Activated CD8-positive, alpha-beta memory T cell treated with anti-CD3 and anti-CD28 coated beads, Interleukin-2, amount 50 U/mL, for 24 hours (primary cell): ENCODE results near the gene SLC24A3.

ENCODE experiments used
- DNase-seq: peaks from one replicate; pipeline ENCODE4 v3.0.0-alpha.2; 2020; ENCODE audit errors: extremely low read depth

The SLC24A3 gene

DNA sequence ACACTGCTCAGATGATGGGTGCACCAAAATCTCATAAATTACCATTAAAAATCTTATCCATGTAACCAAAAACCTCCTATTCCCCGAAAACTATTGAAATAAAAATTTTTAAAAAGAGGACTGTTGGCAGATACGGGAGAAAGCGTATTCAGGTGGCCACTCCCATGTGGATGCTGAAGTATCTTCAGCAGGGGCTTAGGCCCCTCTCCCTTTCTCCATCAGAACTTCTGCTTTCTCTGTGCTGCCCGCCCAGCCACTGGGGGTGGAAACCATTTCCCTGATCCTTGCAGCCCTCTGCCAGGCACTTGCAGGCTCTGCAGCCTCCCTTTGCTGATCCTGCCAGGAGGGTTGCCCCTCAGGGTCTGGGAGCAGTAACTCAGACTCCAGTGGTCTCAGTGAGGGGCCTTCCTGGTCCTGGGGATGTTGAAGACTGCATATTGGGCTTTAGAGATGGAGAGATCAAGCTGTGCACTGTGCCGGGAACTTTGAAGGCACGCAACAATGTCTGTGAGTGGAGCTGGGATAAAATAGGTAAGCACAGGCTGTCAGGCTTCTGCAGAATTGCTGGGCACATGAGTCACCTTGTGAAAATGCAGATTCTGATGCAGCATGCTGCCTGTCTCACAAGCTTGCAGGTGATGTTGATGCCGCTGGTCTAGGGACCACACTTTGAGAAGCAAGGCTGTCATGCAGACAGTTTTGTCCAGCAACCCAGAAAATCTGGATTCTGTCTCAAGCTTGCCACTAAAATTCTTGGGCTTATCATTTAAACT lies 59.6 kb downstream of the SLC24A3 start:
- DNase-seq, result no peak

- no peak for DNase-seq
Measured at GRCh38 chr20:19272976-19273654, 60.7 kb downstream of the SLC24A3 start.

- no peak for DNase-seq
Measured at GRCh38 chr20:19274001-19274400, 61.6 kb downstream of the SLC24A3 start.

DNA sequence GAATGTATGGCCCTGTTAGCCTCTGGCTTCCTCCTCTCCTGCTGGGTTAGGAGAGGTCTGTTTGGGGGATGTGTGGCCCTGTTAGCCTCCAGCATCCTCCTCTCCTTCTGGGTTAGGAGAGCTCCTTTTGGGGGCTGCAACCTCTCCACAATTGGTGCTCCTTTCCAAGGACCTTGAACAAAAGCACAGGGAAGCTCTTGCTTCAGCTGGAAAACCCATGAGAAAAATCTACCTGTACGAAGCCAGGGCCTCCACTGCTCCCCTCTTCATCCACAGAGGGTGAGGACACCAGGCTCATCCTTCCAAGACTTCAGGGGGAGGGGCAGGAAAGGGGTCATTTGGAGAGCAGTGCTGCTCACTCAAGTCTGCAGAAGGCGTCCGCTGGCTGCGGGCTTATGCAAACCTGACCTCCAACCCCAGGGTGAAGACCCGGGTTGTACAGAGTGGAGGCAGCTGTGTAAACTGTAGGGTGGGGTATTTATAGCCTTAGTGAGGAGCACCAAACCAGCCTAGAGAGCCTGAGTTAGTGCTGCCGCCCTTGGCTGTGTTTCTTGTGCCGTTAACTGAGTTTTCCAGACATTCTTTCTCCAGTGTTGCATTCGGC lies 62.1 kb downstream of the SLC24A3 start:
- DNase-seq, result no peak

- no peak for DNase-seq
Measured at GRCh38 chr20:19275038-19275629, 62.7 kb downstream of the SLC24A3 start.

DNA sequence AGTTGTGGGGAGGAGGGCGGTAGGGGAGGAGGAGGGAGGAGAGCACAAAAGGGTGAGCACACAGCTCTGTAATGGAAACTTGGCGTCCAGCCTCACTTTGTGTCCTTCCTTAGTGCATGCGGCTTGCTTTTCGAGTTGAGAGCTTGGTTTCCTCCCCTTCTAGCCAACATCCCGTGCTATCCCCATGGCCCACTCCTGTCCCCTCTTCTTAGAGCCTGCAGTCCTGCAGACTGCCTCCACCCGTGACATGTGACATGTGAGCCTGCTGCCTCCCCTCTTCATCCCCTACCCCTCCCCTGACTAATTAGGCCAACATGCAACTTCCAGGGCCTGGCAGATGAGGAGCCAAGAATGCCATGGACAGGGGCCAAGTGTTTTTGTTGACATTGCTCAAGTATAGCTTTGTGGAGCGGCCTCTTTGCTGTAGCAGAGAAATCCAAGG lies 63.2 kb downstream of the SLC24A3 start:
- no peak for DNase-seq

- no peak for DNase-seq
Measured at GRCh38 chr20:19277381-19277780, 64.9 kb downstream of the SLC24A3 start.

DNA sequence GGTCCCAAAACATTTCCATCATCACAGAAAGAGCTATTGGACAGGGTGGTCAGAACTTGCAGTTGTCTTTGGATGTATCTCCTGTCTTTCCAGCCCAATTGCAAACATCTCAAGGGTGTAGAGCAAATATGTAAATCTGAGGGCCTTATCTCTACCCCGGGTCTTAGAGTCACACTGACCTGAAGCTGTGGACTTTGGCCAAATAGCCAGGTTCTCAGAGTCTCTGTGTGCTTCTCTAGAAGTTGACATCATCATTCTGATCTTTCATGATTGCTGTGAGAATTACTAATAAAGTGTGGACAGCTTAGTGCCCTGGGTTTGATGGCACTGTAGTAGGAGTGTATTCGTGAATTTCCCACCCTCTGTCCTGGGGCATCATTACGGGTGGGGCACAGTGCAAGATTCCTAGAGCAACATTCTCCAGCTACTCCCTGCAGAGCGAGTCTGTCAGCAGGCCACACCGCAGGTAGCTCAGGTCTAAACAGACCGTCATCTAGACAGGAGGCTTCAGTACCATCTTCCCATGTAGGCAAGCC lies 71.1 kb downstream of the SLC24A3 start:
- no peak for DNase-seq

DNA sequence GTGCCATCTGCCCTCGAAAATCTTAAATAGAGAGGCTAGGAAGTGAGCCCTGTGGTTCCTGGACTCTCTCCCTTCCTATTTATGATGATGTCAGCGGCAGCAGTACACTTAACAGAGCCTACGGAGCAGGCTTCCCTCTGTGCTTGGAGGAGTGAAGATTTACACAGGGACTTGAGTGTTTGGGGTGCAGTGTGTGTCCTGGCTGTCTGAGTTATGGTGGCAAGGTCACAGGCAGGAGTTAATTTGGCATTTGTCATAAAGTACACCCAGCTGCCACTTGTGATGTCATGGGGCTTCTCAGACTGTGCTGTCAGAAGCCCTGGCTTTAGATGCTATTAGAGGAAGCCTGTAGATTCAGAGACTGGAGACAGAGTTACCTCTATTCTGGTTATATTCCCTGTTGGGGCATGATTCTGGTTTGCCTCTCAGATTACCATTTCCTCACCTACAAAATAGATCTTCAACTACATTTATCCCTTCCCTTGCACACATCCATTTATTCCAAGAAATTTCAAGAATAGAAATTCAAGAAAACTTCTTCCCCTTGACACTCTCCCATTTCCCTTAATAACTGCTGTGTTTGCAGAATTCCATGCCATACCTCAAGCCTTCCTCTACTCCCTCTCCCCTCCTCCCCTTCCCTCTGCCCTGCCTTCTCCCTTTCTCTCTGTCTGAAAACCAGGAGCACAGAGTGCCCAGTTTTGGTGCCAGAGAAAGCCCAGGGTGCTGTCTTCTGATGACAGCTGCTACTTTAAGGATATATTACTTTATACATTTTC lies 72.1 kb downstream of the SLC24A3 start:
- no peak for DNase-seq

GRCh38 chr20:19285436-19285835 lies 73.0 kb downstream of the SLC24A3 start:
- no peak for DNase-seq

DNA sequence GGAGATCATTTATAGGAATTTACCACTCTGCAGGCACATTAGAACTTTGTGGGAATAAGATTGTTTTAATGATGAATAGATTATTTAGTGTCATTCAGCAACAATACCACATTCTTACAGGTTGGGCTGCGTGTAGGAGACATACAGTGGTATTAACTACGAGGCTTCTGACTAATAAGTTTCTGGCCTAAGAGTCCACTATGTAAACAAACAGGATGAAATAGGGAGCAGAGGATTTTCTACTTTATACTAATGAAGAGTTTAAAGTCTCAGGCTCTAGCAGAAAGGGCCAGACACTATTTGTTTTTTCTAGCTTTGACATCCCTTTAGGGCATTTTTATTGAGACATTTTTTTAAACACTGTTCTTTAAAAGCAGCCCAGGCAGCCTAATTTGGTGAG lies 75.6 kb downstream of the SLC24A3 start:
- DNase-seq, result no peak

DNA sequence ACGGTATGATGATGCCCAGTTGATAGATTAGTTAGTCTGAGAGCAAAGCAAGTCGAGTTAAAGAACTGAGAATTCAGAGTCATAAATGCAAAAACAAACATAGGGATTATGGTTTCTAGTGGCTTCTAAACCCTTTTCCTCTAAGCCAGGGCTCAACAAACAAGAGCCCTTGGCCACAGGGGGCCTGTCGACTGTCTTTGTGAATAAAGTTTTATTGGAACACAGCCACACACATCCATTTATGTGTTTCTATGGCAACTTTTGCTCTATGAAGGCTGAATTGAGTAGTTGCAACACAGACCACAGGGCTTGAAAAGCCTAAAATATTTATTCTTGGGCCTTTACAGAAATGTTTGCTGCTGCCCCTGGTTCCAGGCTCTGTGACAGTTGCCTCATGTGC lies 76.2 kb downstream of the SLC24A3 start:
- no peak for DNase-seq

DNA sequence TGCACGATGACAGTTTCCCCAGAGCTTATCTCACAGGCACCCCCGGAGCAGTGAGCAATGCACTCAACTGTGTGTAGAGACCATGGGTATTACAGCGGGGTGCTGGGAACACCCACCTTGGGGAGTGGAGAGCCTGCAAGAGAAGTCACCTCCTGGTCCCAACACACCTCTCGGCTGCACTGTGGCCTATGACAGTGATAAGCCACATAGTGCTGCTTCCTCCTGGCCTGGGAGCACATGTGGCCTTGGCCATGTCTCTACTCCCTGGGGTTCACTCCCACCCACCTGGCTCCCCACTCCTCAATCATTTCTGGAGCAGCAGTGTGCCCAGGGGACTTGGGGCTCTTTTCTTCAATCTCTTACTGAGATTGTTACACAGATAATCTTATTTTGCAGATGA lies 77.0 kb downstream of the SLC24A3 start:
- DNase-seq, result no peak

DNA sequence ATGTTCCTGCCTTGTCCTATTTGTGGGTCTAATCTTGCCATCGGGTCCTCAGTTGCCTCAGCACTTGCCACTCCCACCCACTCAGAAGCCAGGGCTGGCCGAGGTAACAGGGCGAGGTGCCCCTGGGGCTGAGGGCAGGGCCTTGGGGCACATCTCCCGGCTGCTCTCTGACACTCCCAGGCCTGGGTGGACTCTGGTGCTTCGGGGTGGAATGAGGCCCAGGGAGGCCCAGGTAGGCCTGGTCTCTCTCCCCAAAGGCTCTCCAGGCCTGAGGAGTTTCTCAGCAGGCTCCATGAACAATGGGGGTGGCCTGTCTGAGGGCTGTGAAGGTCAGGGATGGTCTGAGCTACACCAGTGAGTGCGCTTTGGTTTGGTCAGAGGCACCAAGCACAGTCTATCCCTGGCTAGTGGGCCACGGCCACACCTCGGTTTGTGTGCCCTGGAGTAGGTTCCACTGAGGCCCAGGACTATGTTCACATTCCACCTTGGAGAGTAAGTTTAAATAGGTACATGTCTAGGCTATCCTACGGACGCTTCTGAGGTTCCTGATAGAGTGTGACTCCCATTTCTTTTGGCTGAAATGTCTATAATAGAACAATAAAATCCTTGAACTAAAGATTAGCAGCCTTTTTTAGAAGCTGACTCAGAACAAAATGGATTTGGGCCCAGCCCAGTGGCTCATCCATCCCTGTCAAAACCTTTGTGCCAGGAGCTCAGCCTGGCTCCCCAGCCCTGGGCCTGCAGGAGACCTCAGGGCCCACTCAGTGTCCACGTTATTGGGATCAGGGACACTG lies 78.8 kb downstream of the SLC24A3 start:
- DNase-seq, result no peak

GRCh38 chr20:19291818-19292132 lies 79.3 kb downstream of the SLC24A3 start:
- DNase-seq, result no peak

- DNase-seq, result no peak
Measured at GRCh38 chr20:19292254-19292653, 79.8 kb downstream of the SLC24A3 start.

- DNase-seq, result no peak
Measured at GRCh38 chr20:19295076-19295475, 82.6 kb downstream of the SLC24A3 start.

DNA sequence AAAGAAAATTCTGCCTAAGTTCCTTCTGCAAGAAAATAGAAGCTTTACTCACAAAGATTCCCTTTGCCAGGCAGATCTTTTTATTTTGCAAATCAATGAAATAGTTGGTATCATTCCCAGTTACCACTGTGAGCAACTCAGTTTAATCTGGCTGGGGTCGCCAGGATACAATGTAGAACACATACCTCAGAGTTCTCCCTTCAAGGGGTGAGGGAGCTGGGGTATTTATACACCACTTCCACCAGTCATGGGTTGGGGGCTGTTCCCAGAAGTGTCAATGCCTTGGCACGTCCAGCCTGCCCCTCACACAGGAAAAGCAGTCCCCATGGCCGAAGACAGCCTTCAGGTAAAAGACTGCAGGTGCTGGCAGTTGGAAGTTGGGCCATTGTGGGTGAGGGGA lies 86.2 kb downstream of the SLC24A3 start:
- no peak for DNase-seq

GRCh38 chr20:19300395-19300794 lies 88.0 kb downstream of the SLC24A3 start:
- DNase-seq, result no peak

DNA sequence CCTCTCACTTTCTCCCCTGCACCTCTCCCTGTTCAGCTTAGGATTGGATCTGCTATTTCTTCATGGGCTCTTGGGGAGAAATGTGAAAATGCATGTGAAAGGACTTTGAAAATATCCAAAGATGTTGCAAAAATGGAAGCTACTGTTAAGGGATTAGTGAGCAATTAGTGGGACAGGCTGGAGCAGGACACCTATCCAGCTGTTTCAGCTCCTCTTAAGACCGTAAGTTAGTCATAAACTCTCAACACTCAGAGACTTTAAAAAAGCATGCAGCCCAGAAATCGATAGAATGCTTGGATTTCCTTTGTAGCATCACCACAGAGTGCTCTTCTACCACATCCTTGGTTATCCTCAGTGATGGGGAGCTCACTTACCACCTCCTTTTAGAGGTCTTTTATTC lies 88.7 kb downstream of the SLC24A3 start:
- DNase-seq, result no peak

DNA sequence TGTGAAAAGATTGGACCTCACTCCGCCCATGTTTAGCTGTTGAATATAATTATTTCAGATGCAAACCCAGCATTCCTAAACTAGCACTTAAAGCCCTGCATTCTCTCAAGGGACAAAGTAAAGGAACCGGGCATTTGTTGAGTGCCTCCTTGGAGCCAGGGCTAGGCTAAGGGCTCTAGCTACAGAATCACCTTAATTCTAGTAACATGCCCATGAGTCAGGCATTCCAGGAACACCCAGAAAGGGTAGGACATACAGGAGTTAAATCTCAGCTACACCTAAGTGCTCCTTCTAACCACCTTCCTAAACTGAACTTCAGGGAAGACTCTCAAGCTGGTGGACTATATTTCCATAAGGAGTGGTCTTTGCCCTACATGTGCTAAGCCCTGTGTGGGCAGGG lies 89.4 kb downstream of the SLC24A3 start:
- no peak for DNase-seq
